Neuronal stem cell (in vitro differentiated cells): ENCODE measurements around the gene SLC12A9.

Source experiments
- DNase-seq: peaks from one replicate; pipeline ENCODE4 v3.0.0-alpha.2; 2013; ENCODE audit warnings: low spot score
- H2AFZ ChIP-seq: one replicate; pipeline ENCODE4 v1.6.1; 2013; ENCODE audit warnings: mild to moderate bottlenecking, low read length, inconsistent platforms
- H2AK5ac ChIP-seq: 2 replicates; pipeline ENCODE4 v1.6.1; 2013; ENCODE audit warnings: low read depth, mild to moderate bottlenecking, inconsistent platforms, low read length, moderate library complexity, mixed read lengths
- H2BK120ac ChIP-seq: 2 replicates; pipeline ENCODE4 v1.6.1; 2013; ENCODE audit warnings: low read depth, mild to moderate bottlenecking, inconsistent platforms, low read length, moderate library complexity, mixed read lengths
- H2BK12ac ChIP-seq: one replicate; pipeline ENCODE4 v1.6.1; 2013; ENCODE audit warnings: low read length, inconsistent platforms
- H2BK15ac ChIP-seq: 2 replicates; pipeline ENCODE4 v1.6.1; 2013; ENCODE audit warnings: mild to moderate bottlenecking, low read length, inconsistent platforms, mixed read lengths
- H2BK5ac ChIP-seq: one replicate; pipeline ENCODE4 v1.6.1; 2013; ENCODE audit warnings: inconsistent platforms, mild to moderate bottlenecking, low read length, moderate library complexity
- H3K14ac ChIP-seq: one replicate; pipeline ENCODE4 v1.6.1; 2013; ENCODE audit warnings: low read length, inconsistent platforms
- H3K18ac ChIP-seq: 2 replicates; pipeline ENCODE4 v1.6.1; 2013; ENCODE audit warnings: low read length, inconsistent platforms
- H3K23ac ChIP-seq: 2 replicates; pipeline ENCODE4 v1.6.1; 2013; ENCODE audit warnings: low read depth, mild to moderate bottlenecking, mixed read lengths, low read length, inconsistent platforms; ENCODE audit not compliant: poor library complexity
- H3K27ac ChIP-seq: replicated peaks from 3 replicates; pipeline ENCODE4 v1.5.1; 2013; ENCODE audit warnings: low read length, inconsistent platforms
- H3K27me3 ChIP-seq, 3 experiments: 2 replicates each; pipeline ENCODE4 v1.6.1; 2013; ENCODE audit warnings: low read length in 3 of 3, mild to moderate bottlenecking in 2 of 3, inconsistent platforms in 1 of 3, low read depth in 1 of 3, mixed read lengths in 1 of 3, moderate library complexity in 1 of 3; ENCODE audit not compliant: control insufficient read depth in 3 of 3, insufficient read depth in 3 of 3
- H3K36me3 ChIP-seq, 2 donors: replicated peaks in 1 of 2; 2 replicates each; pipeline ENCODE4 v1.6.1; 2013; ENCODE audit warnings: low read length in 2 of 2; ENCODE audit not compliant: control insufficient read depth in 2 of 2, insufficient read depth in 2 of 2
- H3K4ac ChIP-seq: 2 replicates; pipeline ENCODE4 v1.6.1; 2013; ENCODE audit warnings: inconsistent platforms, mild to moderate bottlenecking, low read length, moderate library complexity
- H3K4me1 ChIP-seq, 2 donors: 1 replicate in 1 of 2; 2 replicates in 1 of 2; pipeline ENCODE4 v1.6.1; 2013; ENCODE audit warnings: low read length in 2 of 2, low read depth in 1 of 2; ENCODE audit not compliant: control insufficient read depth in 2 of 2, insufficient read depth in 1 of 2
- H3K4me2 ChIP-seq: one replicate; pipeline ENCODE4 v1.6.1; 2013; ENCODE audit warnings: mild to moderate bottlenecking, low read length, inconsistent platforms; ENCODE audit not compliant: insufficient read depth, poor library complexity, severe bottlenecking
- H3K4me3 ChIP-seq, 2 donors: 2 replicates each; pipeline ENCODE4 v1.5.1; 2013; ENCODE audit warnings: low read length in 2 of 2, mild to moderate bottlenecking in 2 of 2, inconsistent platforms in 1 of 2, moderate library complexity in 1 of 2
- H3K79me1 ChIP-seq: one replicate; pipeline ENCODE4 v1.6.1; 2013; ENCODE audit warnings: low read depth, mild to moderate bottlenecking, inconsistent platforms, low read length, moderate library complexity
- H3K9ac ChIP-seq: one replicate; pipeline ENCODE4 v1.6.1; 2013; ENCODE audit warnings: mild to moderate bottlenecking, low read depth, low read length, inconsistent platforms; ENCODE audit not compliant: poor library complexity
- H3K9me3 ChIP-seq, 2 donors: replicated peaks in 1 of 2; 2 replicates each; pipeline versions ENCODE3 to v1.6.1; 2013; ENCODE audit warnings: low read length in 2 of 2, mild to moderate bottlenecking in 2 of 2, inconsistent platforms in 1 of 2, low read depth in 1 of 2, mixed read lengths in 1 of 2, moderate library complexity in 1 of 2; ENCODE audit not compliant: control insufficient read depth in 2 of 2, insufficient read depth in 1 of 2
- H4K8ac ChIP-seq: one replicate; pipeline ENCODE4 v1.6.1; 2013; ENCODE audit warnings: low read depth, mild to moderate bottlenecking, inconsistent platforms, low read length, moderate library complexity
- H4K91ac ChIP-seq: one replicate; pipeline ENCODE4 v1.6.1; 2013; ENCODE audit warnings: low read length, low read depth, mild to moderate bottlenecking, inconsistent platforms; ENCODE audit not compliant: poor library complexity
- WGBS, 2 donors: extraction: QIAGEN DNeasy Blood & Tissue Kit; methylation state at CpG; one replicate each; pipeline ENCODE4 v1.1.7; 2013; ENCODE audit warnings: missing lambda C conversion rate in 2 of 2, mixed read lengths in 1 of 2; ENCODE audit not compliant: insufficient read length in 2 of 2, insufficient replicate concordance in 1 of 2; ENCODE audit errors: extremely low coverage in 2 of 2; 5-methylcytosine and 5-hydroxymethylcytosine counted together

The SLC12A9 gene

GRCh38 chr7:100873599-100874299 lies 21.2 kb downstream of the SLC12A9 start:
- Histone ChIP-seq H3K4me2 (peak overlapping the region; percentile 69), H3K9me3 (no peaks in the 10 kb centered on the region), H2BK15ac (peak overlapping the region; percentile 15), H3K27me3 (no peaks in the 10 kb centered on the region), H3K4me1 (peaks cover 9 to 10% of the 10 kb centered on the region in 2 donors), H3K36me3 (peaks cover 33 to 80% of the 10 kb centered on the region in 2 donors), H4K91ac (no peak overlapping the region), H2AK5ac (peak overlapping the region; percentile 99), H3K14ac (no peak overlapping the region), H3K18ac (no peak overlapping the region), H2AFZ (peak overlapping the region; percentile 87), H3K9ac (no peak overlapping the region), H2BK120ac (no peak overlapping the region), H2BK5ac (no peak overlapping the region), H2BK12ac (no peak overlapping the region), H4K8ac (peak overlapping the region; percentile 29), H3K4ac (no peak overlapping the region), H3K79me1 (peaks cover 6% of the 10 kb centered on the region), H3K27ac (no peak overlapping the region), H3K23ac (no peak overlapping the region), H3K4me3 (peak overlapping the region in 1 of 2 donors; percentile 85)
- DNase-seq, result no peak
- WGBS, 2 donors, result no CpG with 5 or more reads among the region's 10 CpGs

- Histone ChIP-seq H3K14ac (no peak overlapping the region), H4K91ac (no peak overlapping the region), H4K8ac (peak overlapping the region; percentile 29), H3K79me1 (peaks cover 3% of the 10 kb centered on the region), H3K4me3 (peak overlapping the region; percentile 84 to 85), H3K9ac (peak overlapping the region; percentile 91), H3K27ac (peak overlapping the region; percentile 98), H3K27me3 (no peaks in the 10 kb centered on the region), H2AK5ac (peak overlapping the region; percentile 99), H2AFZ (peak overlapping the region; percentile 87), H3K36me3 (peaks cover 33 to 80% of the 10 kb centered on the region in 2 donors), H2BK120ac (no peak overlapping the region), H3K4me2 (peak overlapping the region; percentile 69), H3K18ac (no peak overlapping the region), H3K23ac (peak overlapping the region; percentile 100), H2BK12ac (no peak overlapping the region), H2BK5ac (no peak overlapping the region), H3K9me3 (no peaks in the 10 kb centered on the region), H3K4ac (peak overlapping the region; percentile 98), H2BK15ac (peak overlapping the region; percentile 15), H3K4me1 (peaks cover 10% of the 10 kb centered on the region in 2 donors)
- DNase-seq, result no peak
- WGBS, 2 donors, result no CpG with 5 or more reads among the region's 8 CpGs
Observed at GRCh38 chr7:100874300-100874576, 21.7 kb downstream of the SLC12A9 start.

GRCh38 chr7:100874577-100875355 lies 22.3 kb downstream of the SLC12A9 start, which contains the start of gene SRRT:
Gene SRRT (plus strand): TSS chr7:100875103. CDS start chr7:100875591, 488 bp downstream.
- Histone ChIP-seq H2AK5ac (peak within 1 kb of the TSS; percentile 99), H3K23ac (peak within 1 kb of the TSS; percentile 100), H3K4me1 (peaks cover 10 to 12% of the 10 kb centered on the region in 2 donors), H3K9ac (peak within 1 kb of the TSS; percentile 96), H3K36me3 (peaks cover 34 to 85% of the 10 kb centered on the region in 2 donors), H3K14ac (peak within 1 kb of the TSS; percentile 98), H2BK5ac (peak within 1 kb of the TSS; percentile 85), H3K79me1 (peaks cover 4% of the 10 kb centered on the region), H3K9me3 (no peaks in the 10 kb centered on the region), H2BK12ac (peak within 1 kb of the TSS; percentile 68), H4K91ac (peak within 1 kb of the TSS; percentile 6), H3K4ac (peak within 1 kb of the TSS; percentile 98), H3K27me3 (no peaks in the 10 kb centered on the region), H3K27ac (peak within 1 kb of the TSS; percentile 98), H3K4me3 (peak within 1 kb of the TSS; percentile 85 to 91), H3K4me2 (peak within 1 kb of the TSS; percentile 69), H4K8ac (peak within 1 kb of the TSS; percentile 29), H3K18ac (peak within 1 kb of the TSS; percentile 99), H2BK15ac (peak within 1 kb of the TSS; percentile 15), H2BK120ac (peak within 1 kb of the TSS; percentile 77), H2AFZ (peak within 1 kb of the TSS; percentile 87)
- WGBS, 2 donors, result no CpG with 5 or more reads among the region's 79 CpGs
- DNase-seq, result peak; percentile 97

GRCh38 chr7:100875356-100875751 lies 22.8 kb downstream of the SLC12A9 start:
- DNase-seq, result no peak
- Histone ChIP-seq H3K27ac (peak overlapping the region; percentile 94), H3K23ac (peak overlapping the region; percentile 100), H2BK120ac (peak overlapping the region; percentile 77), H3K4me3 (peak overlapping the region; percentile 85 to 91), H2BK12ac (peak overlapping the region; percentile 68), H2AK5ac (peak overlapping the region; percentile 98), H3K4me2 (peak overlapping the region; percentile 63), H3K4me1 (peaks cover 10 to 15% of the 10 kb centered on the region in 2 donors), H3K18ac (peak overlapping the region; percentile 99), H2AFZ (peak overlapping the region; percentile 80), H3K27me3 (no peaks in the 10 kb centered on the region), H3K4ac (peak overlapping the region; percentile 80), H3K14ac (peak overlapping the region; percentile 98), H3K9me3 (no peaks in the 10 kb centered on the region), H3K79me1 (peaks cover 5% of the 10 kb centered on the region), H4K91ac (peak overlapping the region; percentile 6), H3K9ac (peak overlapping the region; percentile 96), H2BK15ac (no peak overlapping the region), H4K8ac (peak overlapping the region; percentile 10), H2BK5ac (peak overlapping the region; percentile 85), H3K36me3 (peaks cover 37 to 84% of the 10 kb centered on the region in 2 donors)
- WGBS, 2 donors, result no CpG with 5 or more reads among the region's 39 CpGs
